RWPE2 (cell line): ENCODE data around the gene DDX11.
"Not testable (repeated sequence)": the region's sequence is repeated elsewhere in the genome, so short reads cannot be mapped to it uniquely, and the experiment has no call there.

ENCODE experiments used
- ATAC-seq: fragments of 200-7000 bp; cut with Tn5 transposase; 3 replicates; pipeline ENCODE4 v1.9.1; 2021; ENCODE audit warnings: low read depth
- DNase-seq: peaks from one replicate; pipeline ENCODE4 v3.0.0-alpha.2; 2020; ENCODE audit warnings: low spot score
- H3K27ac ChIP-seq: fragments of 450-650 bp; 2 replicates; pipeline ENCODE4 v1.5.1; 2017; ENCODE audit warnings: mild to moderate bottlenecking; ENCODE audit not compliant: poor library complexity, severe bottlenecking
- H3K27me3 ChIP-seq: fragments of 250-450 bp; sonication (Bioruptor Pico); 2 replicates; pipeline ENCODE4 v1.5.1; 2021; ENCODE audit warnings: mild to moderate bottlenecking, moderate library complexity; ENCODE audit not compliant: insufficient read depth, poor library complexity, severe bottlenecking
- H3K36me3 ChIP-seq: fragments of 250-450 bp; sonication (Bioruptor Pico); 2 replicates; pipeline ENCODE4 v1.5.1; 2020; ENCODE audit warnings: low read depth, mild to moderate bottlenecking, moderate library complexity
- H3K4me1 ChIP-seq: fragments of 250-450 bp; sonication (Bioruptor Pico); 2 replicates; pipeline ENCODE4 v1.5.1; 2021; ENCODE audit warnings: mild to moderate bottlenecking, moderate library complexity; ENCODE audit not compliant: insufficient read depth, poor library complexity, severe bottlenecking
- H3K4me3 ChIP-seq: fragments of 250-450 bp; sonication (Bioruptor Pico); 2 replicates; pipeline ENCODE4 v1.5.1; 2021; ENCODE audit warnings: mild to moderate bottlenecking, moderate library complexity; ENCODE audit not compliant: severe bottlenecking
- H3K9me3 ChIP-seq: fragments of 250-450 bp; sonication (Bioruptor Pico); 2 replicates; pipeline ENCODE4 v1.5.1; 2021; ENCODE audit warnings: mild to moderate bottlenecking, moderate library complexity; ENCODE audit not compliant: severe bottlenecking
- CTCF ChIP-seq: fragments of 450-650 bp; IDR thresholded peaks from one replicate; pipeline ENCODE4 v1.5.1; 2017; ENCODE audit warnings: mild to moderate bottlenecking, moderate library complexity; ENCODE audit not compliant: poor library complexity, severe bottlenecking

The DDX11 gene

GRCh38 chr12:31077998-31078397 is 4.3 kb downstream of the DDX11 start:
- ATAC-seq, DNase-seq, H3K4me3 ChIP-seq, H3K36me3 ChIP-seq, H3K27me3 ChIP-seq, H3K9me3 ChIP-seq, H3K4me1 ChIP-seq: not testable (repeated sequence)
- peak overlapping the region; percentile 69 for H3K27ac ChIP-seq
- TF ChIP-seq CTCF = peak; percentile 19

- H3K36me3 ChIP-seq, H3K27me3 ChIP-seq, H3K4me1 ChIP-seq, H3K9me3 ChIP-seq, H3K4me3 ChIP-seq, ATAC-seq, DNase-seq: not testable (repeated sequence)
- peak overlapping the region; percentile 69 for H3K27ac ChIP-seq
These were observed 5.8 kb downstream of the DDX11 start for GRCh38 chr12:31079421-31079820.

GRCh38 chr12:31080221-31080620 is 6.6 kb downstream of the DDX11 start:
- H3K4me3 ChIP-seq, H3K4me1 ChIP-seq, DNase-seq, H3K9me3 ChIP-seq, H3K36me3 ChIP-seq, H3K27me3 ChIP-seq: not testable (repeated sequence)
- ATAC-seq = peak; percentile 38; the same call in 2 of the 3 replicates
- peak overlapping the region; percentile 46 for H3K27ac ChIP-seq

GRCh38 chr12:31081274-31081673 is 7.6 kb downstream of the DDX11 start:
- not testable (repeated sequence) for H3K36me3 ChIP-seq, DNase-seq, H3K4me3 ChIP-seq, H3K27ac ChIP-seq, H3K27me3 ChIP-seq, H3K4me1 ChIP-seq, H3K9me3 ChIP-seq
- ATAC-seq = 0 out of 3 replicates have a peak, but pooled peaks have one; percentile 24

- H3K4me3 ChIP-seq, DNase-seq, ATAC-seq, H3K27me3 ChIP-seq, H3K4me1 ChIP-seq, H3K36me3 ChIP-seq, H3K9me3 ChIP-seq, H3K27ac ChIP-seq: not testable (repeated sequence)
These were observed 10.6 kb downstream of the DDX11 start for GRCh38 chr12:31084241-31084640.

GRCh38 chr12:31086032-31086431 is 12.4 kb downstream of the DDX11 start:
- not testable (repeated sequence) for DNase-seq, H3K4me1 ChIP-seq, H3K27me3 ChIP-seq, H3K9me3 ChIP-seq, ATAC-seq, H3K4me3 ChIP-seq, H3K36me3 ChIP-seq, H3K27ac ChIP-seq

GRCh38 chr12:31087486-31087885 is 13.8 kb downstream of the DDX11 start:
- H3K4me1 ChIP-seq, DNase-seq, H3K27ac ChIP-seq, H3K27me3 ChIP-seq, ATAC-seq, H3K36me3 ChIP-seq, H3K4me3 ChIP-seq, H3K9me3 ChIP-seq: not testable (repeated sequence)

GRCh38 chr12:31087956-31088355 is 14.3 kb downstream of the DDX11 start:
- DNase-seq, H3K27ac ChIP-seq, H3K4me3 ChIP-seq, H3K4me1 ChIP-seq, ATAC-seq, H3K36me3 ChIP-seq, H3K27me3 ChIP-seq, H3K9me3 ChIP-seq: not testable (repeated sequence)
